H9 (cell line): ENCODE measurements around the gene MAGI3. TPM values are rescaled to one million over a fixed set of nuclear protein-coding genes. Genes with fewer than 3 reads are reported as not detected.

ENCODE experiments used
- DNase-seq: peaks from one replicate; pipeline ENCODE4 v3.0.0-alpha.2; 2017
- H2AFZ ChIP-seq: one replicate; pipeline ENCODE4 v1.6.1; 2013; ENCODE audit warnings: mild to moderate bottlenecking, low read length, control low read depth, moderate library complexity
- H2AK5ac ChIP-seq: 2 replicates; pipeline ENCODE4 v1.6.1; 2013; ENCODE audit warnings: low read length, control low read depth, mixed read lengths; ENCODE audit not compliant: insufficient read length
- H2BK120ac ChIP-seq: one replicate; pipeline ENCODE4 v1.6.1; 2013; ENCODE audit warnings: low read depth, mild to moderate bottlenecking, low read length, control low read depth, inconsistent platforms; ENCODE audit not compliant: poor library complexity, severe bottlenecking
- H2BK12ac ChIP-seq: 2 replicates; pipeline ENCODE4 v1.6.1; 2013; ENCODE audit warnings: low read length, control low read depth, mixed read lengths, low read depth; ENCODE audit not compliant: insufficient read length
- H2BK15ac ChIP-seq: 2 replicates; pipeline ENCODE4 v1.6.1; 2013; ENCODE audit warnings: low read depth, low read length, control low read depth
- H2BK20ac ChIP-seq: one replicate; pipeline ENCODE4 v1.6.1; 2013; ENCODE audit warnings: low read depth, mild to moderate bottlenecking, low read length, control low read depth, inconsistent platforms; ENCODE audit not compliant: poor library complexity, severe bottlenecking
- H2BK5ac ChIP-seq: 2 replicates; pipeline ENCODE4 v1.6.1; 2013; ENCODE audit warnings: low read length, control low read depth, mixed read lengths; ENCODE audit not compliant: insufficient read length
- H3K14ac ChIP-seq: 2 replicates; pipeline ENCODE4 v1.6.1; 2013; ENCODE audit warnings: low read length, control low read depth; ENCODE audit not compliant: insufficient read depth
- H3K18ac ChIP-seq: 2 replicates; pipeline ENCODE4 v1.6.1; 2013; ENCODE audit warnings: low read depth, mild to moderate bottlenecking, mixed read lengths, low read length, control low read depth; ENCODE audit not compliant: insufficient read length
- H3K23ac ChIP-seq: 2 replicates; pipeline ENCODE4 v1.6.1; 2013; ENCODE audit warnings: low read length, control low read depth, mixed read lengths, low read depth; ENCODE audit not compliant: insufficient read length
- H3K23me2 ChIP-seq: 2 replicates; pipeline ENCODE4 v1.6.1; 2013; ENCODE audit warnings: low read depth, mild to moderate bottlenecking, mixed read lengths, low read length, control low read depth; ENCODE audit not compliant: insufficient read length, poor library complexity, severe bottlenecking
- H3K27ac ChIP-seq: 2 replicates; pipeline ENCODE4 v1.5.1; 2013; ENCODE audit warnings: low read length, control low read depth, mixed read lengths, low read depth; ENCODE audit not compliant: insufficient read length
- H3K27me3 ChIP-seq: 2 replicates; pipeline ENCODE4 v1.6.1; 2013; ENCODE audit warnings: low read length, control low read depth, inconsistent platforms; ENCODE audit not compliant: insufficient read depth
- H3K4ac ChIP-seq: 2 replicates; pipeline ENCODE4 v1.6.1; 2013; ENCODE audit warnings: low read depth, mild to moderate bottlenecking, control low read depth, inconsistent platforms, low read length, moderate library complexity
- H3K4me1 ChIP-seq: 2 replicates; pipeline ENCODE4 v1.6.1; 2013; ENCODE audit warnings: low read length, control low read depth, inconsistent platforms; ENCODE audit not compliant: insufficient read depth
- H3K4me2 ChIP-seq: 2 replicates; pipeline ENCODE4 v1.6.1; 2013; ENCODE audit warnings: low read length, control low read depth, mixed read lengths; ENCODE audit not compliant: insufficient read length, insufficient read depth
- H3K56ac ChIP-seq: 2 replicates; pipeline ENCODE4 v1.6.1; 2013; ENCODE audit warnings: low read depth, mild to moderate bottlenecking, mixed read lengths, low read length, control low read depth; ENCODE audit not compliant: insufficient read length
- H3K79me1 ChIP-seq: 2 replicates; pipeline ENCODE4 v1.6.1; 2013; ENCODE audit warnings: low read depth, mild to moderate bottlenecking, moderate library complexity, low read length, control low read depth, inconsistent platforms; ENCODE audit not compliant: insufficient read depth, poor library complexity, severe bottlenecking
- H3K79me2 ChIP-seq: 2 replicates; pipeline ENCODE4 v1.6.1; 2013; ENCODE audit warnings: low read length, control low read depth, inconsistent platforms; ENCODE audit not compliant: insufficient read depth
- H3K9ac ChIP-seq: 2 replicates; pipeline ENCODE4 v1.6.1; 2013; ENCODE audit warnings: low read length, control low read depth, mixed read lengths; ENCODE audit not compliant: insufficient read length; ENCODE audit errors: extremely low read depth
- H3K9me3 ChIP-seq: one replicate; pipeline ENCODE4 v1.6.1; 2013; ENCODE audit warnings: low read depth, low read length, inconsistent platforms; ENCODE audit not compliant: control insufficient read depth
- H3T11ph ChIP-seq: one replicate; pipeline ENCODE4 v1.6.1; 2013; ENCODE audit warnings: mild to moderate bottlenecking, low read length, control low read depth, inconsistent platforms
- H4K20me1 ChIP-seq: one replicate; pipeline ENCODE4 v1.6.1; 2013; ENCODE audit not compliant: control insufficient read depth, insufficient read length, insufficient read depth
- H4K5ac ChIP-seq: 2 replicates; pipeline ENCODE4 v1.6.1; 2013; ENCODE audit warnings: low read depth, mild to moderate bottlenecking, mixed read lengths, low read length, control low read depth; ENCODE audit not compliant: insufficient read length
- H4K8ac ChIP-seq: replicated peaks from 2 replicates; pipeline ENCODE4 v1.6.1; 2013; ENCODE audit warnings: low read length, control low read depth, mixed read lengths, low read depth; ENCODE audit not compliant: insufficient read length
- H4K91ac ChIP-seq: 2 replicates; pipeline ENCODE4 v1.6.1; 2013; ENCODE audit warnings: low read depth, mild to moderate bottlenecking, moderate library complexity, mixed read lengths, low read length, control low read depth; ENCODE audit not compliant: insufficient read length
- H3K27ac Mint-ChIP-seq, 3 experiments: 2 replicates in 2 of 3; 3 replicates in 1 of 3; pipeline ENCODE4 v1.8.0; 2020 to 2021; ENCODE audit warnings: mixed read lengths in 3 of 3, mild to moderate bottlenecking in 1 of 3, moderate library complexity in 1 of 3
- H3K27me3 Mint-ChIP-seq: 2 replicates; pipeline ENCODE4 v1.8.0; 2021; ENCODE audit warnings: low read depth, mild to moderate bottlenecking, moderate library complexity, mixed read lengths
- H3K36me3 Mint-ChIP-seq, 3 experiments: 2 replicates in 2 of 3; 3 replicates in 1 of 3; pipeline ENCODE4 v1.8.0; 2020 to 2021; ENCODE audit warnings: low read depth in 3 of 3, mixed read lengths in 3 of 3; ENCODE audit not compliant: insufficient read depth in 1 of 3
- H3K4me1 Mint-ChIP-seq, 2 experiments: 2 replicates each; pipeline ENCODE4 v1.8.0; 2020; ENCODE audit warnings: mixed read lengths in 2 of 2
- H3K4me3 Mint-ChIP-seq, 2 experiments: 2 replicates in 1 of 2; 3 replicates in 1 of 2; pipeline ENCODE4 v1.8.0; 2020 to 2021; ENCODE audit warnings: mild to moderate bottlenecking in 2 of 2, mixed read lengths in 2 of 2, moderate library complexity in 1 of 2
- H3K9me3 Mint-ChIP-seq, 2 experiments: 2 replicates in 1 of 2; 3 replicates in 1 of 2; pipeline ENCODE4 v1.8.0; 2020; ENCODE audit warnings: mild to moderate bottlenecking in 2 of 2, mixed read lengths in 2 of 2, moderate library complexity in 1 of 2
- CTCF ChIP-seq: fragments of 200-600 bp; sonication (generic); conservative IDR thresholded peaks from 3 replicates; pipeline ENCODE4 v1.8.0; 2021; ENCODE audit warnings: antibody characterized with exemption, mild to moderate bottlenecking
- WGBS: extraction: QIAGEN DNeasy Blood & Tissue Kit; methylation state at CpG from one replicate; pipeline ENCODE4 v1.1.7; 2013; ENCODE audit warnings: missing lambda C conversion rate, low lambda C conversion rate, mixed read lengths; ENCODE audit not compliant: insufficient read length; ENCODE audit errors: extremely low coverage; 5-methylcytosine and 5-hydroxymethylcytosine counted together
- total RNA-seq: library from RNA; stranded (reverse); gene quantifications from 2 replicates; pipeline ENCODE4 v1.2.1, GENCODE V29; 2021

The MAGI3 gene
- total RNA-seq, 1 experiment from 2014 or later = 8.2 TPM

GRCh38 chr1:113557187-113557586, 166.9 kb downstream of the MAGI3 start:
- no peaks in the 10 kb centered on the region for H3K9me3 ChIP-seq
- H3K27me3 Mint-ChIP-seq = no peaks in the 10 kb centered on the region; the same call in 1 of the 2 replicates

More at GRCh38 chr1:113557187-113557586, 166.9 kb downstream of the MAGI3 start:
- Histone ChIP-seq H3K9ac (no peak overlapping the region), H3K56ac (no peak overlapping the region), H3K79me1 (no peaks in the 10 kb centered on the region), H2BK120ac (no peak overlapping the region), H3K4me2 (no peak overlapping the region), H3T11ph (no peak overlapping the region), H2AFZ (no peak overlapping the region), H4K20me1 (no peaks in the 10 kb centered on the region), H3K23me2 (no peaks in the 10 kb centered on the region), H3K14ac (no peak overlapping the region), H3K27me3 (no peaks in the 10 kb centered on the region), H2BK5ac (no peak overlapping the region), H2AK5ac (no peak overlapping the region), H3K27ac (no peak overlapping the region), H4K5ac (no peak overlapping the region), H2BK15ac (no peak overlapping the region), H3K79me2 (no peaks in the 10 kb centered on the region), H3K23ac (no peak overlapping the region), H2BK20ac (no peak overlapping the region), H3K18ac (no peak overlapping the region), H4K91ac (no peak overlapping the region), H3K4ac (no peak overlapping the region), H3K4me1 (no peaks in the 10 kb centered on the region), H4K8ac (no peak overlapping the region), H2BK12ac (no peak overlapping the region)
- Mint-ChIP-seq H3K4me3 (no peak overlapping the region), H3K27ac (no peak overlapping the region), H3K36me3 (peaks cover 12 to 21% (median 17%) of the 10 kb centered on the region in 3 experiments), H3K4me1 (no peaks in the 10 kb centered on the region), H3K9me3 (peaks cover 10 to 12% of the 10 kb centered on the region in 2 experiments)
- no peak for DNase-seq
- no CpG with 5 or more reads among the region's 2 CpGs for WGBS
- no peak for TF ChIP-seq CTCF
